Stimulated activated CD4-positive, alpha-beta T cell treated with anti-CD3 and anti-CD28 coated beads, Interleukin-1b, Interleukin-23, amount 100 ng/mL, for 48 hours (primary cell): ENCODE measurements around the gene TBC1D14.

Source experiments
- DNase-seq: peaks from one replicate; pipeline ENCODE4 v3.0.0-alpha.2; 2020

TBC1D14 gene

GRCh38 chr4:7027913-7028312 is 118.3 kb downstream of the TBC1D14 start:
- DNase-seq, result no peak

- DNase-seq, result no peak
Observed at GRCh38 chr4:7029212-7029611, 119.6 kb downstream of the TBC1D14 start.

- DNase-seq, result no peak
Observed at GRCh38 chr4:7029921-7030320, 120.3 kb downstream of the TBC1D14 start.

- DNase-seq, result no peak
Observed at GRCh38 chr4:7030856-7031255, 121.2 kb downstream of the TBC1D14 start.

GRCh38 chr4:7031558-7032449 is 122.2 kb downstream of the TBC1D14 start:
- DNase-seq, result no peak

GRCh38 chr4:7032596-7032995 is 123.0 kb downstream of the TBC1D14 start:
- DNase-seq, result no peak

- no peak for DNase-seq
Observed at GRCh38 chr4:7034262-7035081, 124.8 kb downstream of the TBC1D14 start.

- no peak for DNase-seq
Observed at GRCh38 chr4:7037425-7037824, 127.8 kb downstream of the TBC1D14 start.

- no peak for DNase-seq
Observed at GRCh38 chr4:7040765-7041164, 131.1 kb downstream of the TBC1D14 start.

GRCh38 chr4:7041246-7041645 is 131.6 kb downstream of the TBC1D14 start:
- DNase-seq, result no peak

GRCh38 chr4:7041801-7042502 is 132.3 kb downstream of the TBC1D14 start:
- no peak for DNase-seq

- peak; percentile 93 for DNase-seq
Observed at GRCh38 chr4:7042503-7043283, 133.1 kb downstream of the TBC1D14 start.

GRCh38 chr4:7043284-7044136 is 133.9 kb downstream of the TBC1D14 start, which contains the start of gene TADA2B:
Gene TADA2B, plus strand, starts transcription at chr4:7043372. Its CDS starts 208 bp downstream, at chr4:7043580.
- DNase-seq, result peak; percentile 46

GRCh38 chr4:7044137-7044930 is 134.7 kb downstream of the TBC1D14 start:
- no peak for DNase-seq

GRCh38 chr4:7045553-7045952 is 135.9 kb downstream of the TBC1D14 start:
- no peak for DNase-seq

- DNase-seq, result no peak
Observed at GRCh38 chr4:7045961-7046921, 136.6 kb downstream of the TBC1D14 start.

- no peak for DNase-seq
Observed at GRCh38 chr4:7046971-7047370, 137.3 kb downstream of the TBC1D14 start.

- DNase-seq, result no peak
Observed at GRCh38 chr4:7048642-7049041, 139.0 kb downstream of the TBC1D14 start.

GRCh38 chr4:7049295-7049694 is 139.7 kb downstream of the TBC1D14 start:
- DNase-seq, result no peak
